Naive thymus-derived CD8-positive, alpha-beta T cell (primary cell): ENCODE results near the gene TNRC6C. TPM values are rescaled to one million over a fixed set of nuclear protein-coding genes. Genes with fewer than 3 reads are reported as not detected.

Experiments
- ATAC-seq, 2 donors: fragments of 150-1000 bp; cut with Tn5 transposase in 1 of 2; sonication (Bioruptor Pico), chemical (Tn5 transposase) in 1 of 2; 1 replicate in 1 of 2; 2 replicates in 1 of 2; pipeline ENCODE4 v1.10.0; 2021; ENCODE audit warnings: mild to moderate bottlenecking in 2 of 2, moderate library complexity in 2 of 2
- POLR2A ChIA-PET: fragments of 350-600 bp; sonication (Branson Sonifier 250); formaldehyde crosslinking; loops from one replicate; lab custom pipeline; 2021; ENCODE audit warnings: antibody characterized with exemption; lab: Charles Lee
- DNase-seq, 10 donors: peaks; one replicate each; pipeline versions ENCODE4 v3.0.0 to v3.0.0-alpha.2; 2020 to 2022
- H3K27ac Mint-ChIP-seq, 10 donors: one replicate each; pipeline ENCODE4 v1.8.0; 2020 to 2022; ENCODE audit warnings: mild to moderate bottlenecking in 10 of 10, mixed read lengths in 10 of 10, moderate library complexity in 4 of 10, inconsistent platforms in 1 of 10
- H3K27me3 Mint-ChIP-seq, 5 donors: one replicate each; pipeline ENCODE4 v1.8.0; 2021 to 2022; ENCODE audit warnings: mixed read lengths in 5 of 5
- H3K36me3 Mint-ChIP-seq, 3 donors: one replicate each; pipeline ENCODE4 v1.8.0; 2020 to 2022; ENCODE audit warnings: mixed read lengths in 3 of 3, mild to moderate bottlenecking in 2 of 3, inconsistent platforms in 1 of 3
- H3K4me1 Mint-ChIP-seq, 4 donors: one replicate each; pipeline ENCODE4 v1.8.0; 2021 to 2022; ENCODE audit warnings: mixed read lengths in 4 of 4
- H3K4me3 Mint-ChIP-seq, 10 donors: one replicate each; pipeline ENCODE4 v1.8.0; 2020 to 2022; ENCODE audit warnings: mild to moderate bottlenecking in 10 of 10, mixed read lengths in 10 of 10, moderate library complexity in 6 of 10, inconsistent platforms in 1 of 10
- H3K9me3 Mint-ChIP-seq, 9 donors: one replicate each; pipeline ENCODE4 v1.8.0; 2020 to 2022; ENCODE audit warnings: mixed read lengths in 9 of 9, mild to moderate bottlenecking in 3 of 9, inconsistent platforms in 1 of 9, moderate library complexity in 1 of 9
- polyA plus RNA-seq, 3 donors: library from polyadenylated mRNA; unstranded; fragments of 300-500 nt; fragmentation: Illumina TruSeq; gene quantifications; one replicate each; pipeline ENCODE4 v1.2.3, GENCODE V29; 2021
- total RNA-seq, 8 experiments: library from RNA in 2 of 8; stranded (reverse) in 2 of 8; gene quantifications; one replicate each; pipeline ENCODE4 v1.2.3 and lab custom pipeline; 2021 to 2026

The TNRC6C gene
- total and polyA plus RNA-seq, 5 experiments from 2014 or later = 4.9 to 116 (median 8.6) TPM

- Mint-ChIP-seq H3K9me3 (no peaks in the 10 kb centered on the region), H3K27me3 (no peaks in the 10 kb centered on the region), H3K36me3 (peaks cover 5 to 74% (median 14%) of the 10 kb centered on the region in 3 donors), H3K27ac (peak overlapping the region in 2 of 10 donors; percentile 15 to 19), H3K4me3 (no peak overlapping the region), H3K4me1 (peaks cover 27 to 58% (median 37%) of the 10 kb centered on the region in 4 donors)
- DNase-seq (no peak), ATAC-seq (no peak)
- POLR2A ChIA-PET = no interaction called here
These were observed 80.3 kb downstream of the TNRC6C start for GRCh38 chr17:78038748-78039288.

GRCh38 chr17:78039581-78039980, 81.1 kb downstream of the TNRC6C start:
- H3K27me3 Mint-ChIP-seq = no peaks in the 10 kb centered on the region
- peaks cover 26 to 60% (median 44%) of the 10 kb centered on the region in 4 donors for H3K4me1 Mint-ChIP-seq
- no peaks in the 10 kb centered on the region for H3K9me3 Mint-ChIP-seq
- POLR2A ChIA-PET = no interaction called here
- DNase-seq (no peak), ATAC-seq (no peak)
- peaks cover 5 to 74% (median 15%) of the 10 kb centered on the region in 3 donors for H3K36me3 Mint-ChIP-seq
- peak overlapping the region in 2 of 10 donors; percentile 18 for H3K4me3 Mint-ChIP-seq
- H3K27ac Mint-ChIP-seq = peak overlapping the region; percentile 42 to 88 (median 70)

GRCh38 chr17:78040440-78041385, 82.2 kb downstream of the TNRC6C start:
- POLR2A ChIA-PET = interaction anchor here (0.6 kb wide), 1 partner anchor 1255 kb away, joined by 3 read pairs; no protein-coding TSS in a partner anchor
- Mint-ChIP-seq H3K27me3 (no peaks in the 10 kb centered on the region), H3K4me3 (peak overlapping the region; percentile 50 to 83 (median 71)), H3K36me3 (peaks cover 5 to 71% (median 18%) of the 10 kb centered on the region in 3 donors), H3K27ac (peak overlapping the region; percentile 75 to 93 (median 86)), H3K4me1 (peaks cover 31 to 64% (median 54%) of the 10 kb centered on the region in 4 donors), H3K9me3 (no peaks in the 10 kb centered on the region)
- DNase-seq (peak in 9 of 10 donors; percentile 13 to 38 (median 28)), ATAC-seq (peak; percentile 83 to 90)

GRCh38 chr17:78041386-78042179, 83.1 kb downstream of the TNRC6C start:
- Mint-ChIP-seq H3K9me3 (no peaks in the 10 kb centered on the region), H3K4me3 (peak overlapping the region; percentile 44 to 83 (median 68)), H3K27me3 (no peaks in the 10 kb centered on the region), H3K4me1 (peaks cover 29 to 72% (median 63%) of the 10 kb centered on the region in 4 donors), H3K27ac (peak overlapping the region; percentile 74 to 93 (median 84)), H3K36me3 (peaks cover 7 to 73% (median 18%) of the 10 kb centered on the region in 3 donors)
- no peak for DNase-seq
- ATAC-seq = no peak
- POLR2A ChIA-PET = interaction anchor here (0.6 kb wide), 1 partner anchor 162 kb away, joined by 4 read pairs; no protein-coding TSS in a partner anchor

GRCh38 chr17:78042542-78042941, 84.0 kb downstream of the TNRC6C start:
- POLR2A ChIA-PET = no interaction called here
- no peaks in the 10 kb centered on the region for H3K9me3 Mint-ChIP-seq
- DNase-seq (no peak), ATAC-seq (no peak)
- H3K27ac Mint-ChIP-seq = peak overlapping the region in 5 of 10 donors; percentile 13 to 53 (median 16)
- H3K4me1 Mint-ChIP-seq = peaks cover 26 to 73% (median 66%) of the 10 kb centered on the region in 4 donors
- H3K27me3 Mint-ChIP-seq = no peaks in the 10 kb centered on the region
- no peak overlapping the region for H3K4me3 Mint-ChIP-seq
- peaks cover 9 to 72% (median 12%) of the 10 kb centered on the region in 3 donors for H3K36me3 Mint-ChIP-seq

GRCh38 chr17:78043031-78043430, 84.5 kb downstream of the TNRC6C start:
- no peak overlapping the region for H3K4me3 Mint-ChIP-seq
- H3K27me3 Mint-ChIP-seq = no peaks in the 10 kb centered on the region
- H3K4me1 Mint-ChIP-seq = peaks cover 24 to 70% (median 67%) of the 10 kb centered on the region in 4 donors
- POLR2A ChIA-PET = interaction anchor here (1.3 kb wide), 1 partner anchor 85 kb away, joined by 4 read pairs; the partner anchor contains the start of gene TNRC6C
- peak overlapping the region in 4 of 10 donors; percentile 15 to 67 (median 34) for H3K27ac Mint-ChIP-seq
- DNase-seq (no peak), ATAC-seq (no peak)
- no peaks in the 10 kb centered on the region for H3K9me3 Mint-ChIP-seq
- H3K36me3 Mint-ChIP-seq = peaks cover 5 to 70% (median 10%) of the 10 kb centered on the region in 3 donors

- H3K4me1 Mint-ChIP-seq = peaks cover 26 to 80% (median 65%) of the 10 kb centered on the region in 4 donors
- ATAC-seq = no peak
These were observed 85.9 kb downstream of the TNRC6C start for GRCh38 chr17:78044280-78044835.

GRCh38 chr17:78045316-78045715, 86.8 kb downstream of the TNRC6C start:
- Mint-ChIP-seq H3K27ac (peak overlapping the region in 6 of 10 donors; percentile 5 to 82 (median 36)), H3K4me1 (peaks cover 32 to 81% (median 64%) of the 10 kb centered on the region in 4 donors), H3K36me3 (peaks cover 11 to 77% (median 25%) of the 10 kb centered on the region in 3 donors), H3K9me3 (no peaks in the 10 kb centered on the region), H3K4me3 (peak overlapping the region in 1 of 10 donors; percentile 40), H3K27me3 (no peaks in the 10 kb centered on the region)
- DNase-seq = peak in 3 of 10 donors; percentile 9 to 10 (median 9)
- POLR2A ChIA-PET = interaction anchor here (0.8 kb wide), 1 partner anchor 87 kb away, joined by 3 read pairs; the partner anchor contains the start of gene TNRC6C
- peak in 1 of 2 donors; percentile 54 for ATAC-seq

More at GRCh38 chr17:78044280-78044835, 85.9 kb downstream of the TNRC6C start:
- POLR2A ChIA-PET = interaction anchor here (1.3 kb wide), 1 partner anchor 86 kb away, joined by 4 read pairs; the partner anchor contains the start of gene TNRC6C
- Mint-ChIP-seq H3K36me3 (peaks cover 4 to 72% (median 17%) of the 10 kb centered on the region in 3 donors), H3K4me3 (peak overlapping the region in 1 of 10 donors; percentile 26), H3K27ac (peak overlapping the region in 6 of 10 donors; percentile 1 to 81 (median 55)), H3K9me3 (no peaks in the 10 kb centered on the region), H3K27me3 (no peaks in the 10 kb centered on the region)
- DNase-seq = no peak

GRCh38 chr17:78046923-78047322, 88.4 kb downstream of the TNRC6C start:
- H3K27me3 Mint-ChIP-seq = no peaks in the 10 kb centered on the region
- H3K9me3 Mint-ChIP-seq = no peaks in the 10 kb centered on the region
- H3K4me1 Mint-ChIP-seq = peaks cover 37 to 79% (median 58%) of the 10 kb centered on the region in 4 donors
- no peak for ATAC-seq
- no peak for DNase-seq
- H3K4me3 Mint-ChIP-seq = no peak overlapping the region
- H3K36me3 Mint-ChIP-seq = peaks cover 11 to 87% (median 25%) of the 10 kb centered on the region in 3 donors
- H3K27ac Mint-ChIP-seq = peak overlapping the region in 6 of 10 donors; percentile 7 to 63 (median 44)
- POLR2A ChIA-PET = no interaction called here

- DNase-seq = no peak
- Mint-ChIP-seq H3K4me3 (no peak overlapping the region), H3K9me3 (no peaks in the 10 kb centered on the region), H3K27me3 (no peaks in the 10 kb centered on the region), H3K36me3 (peaks cover 11 to 89% (median 25%) of the 10 kb centered on the region in 3 donors), H3K4me1 (peaks cover 31 to 76% (median 47%) of the 10 kb centered on the region in 4 donors), H3K27ac (peak overlapping the region in 3 of 10 donors; percentile 35 to 70 (median 55))
- no peak for ATAC-seq
- POLR2A ChIA-PET = no interaction called here
These were observed 90.1 kb downstream of the TNRC6C start for GRCh38 chr17:78048346-78049292.
